Gastroesophageal sphincter (tissue), 3 donors: ENCODE measurements around the gene NT5C1B.

ENCODE experiments used
- CTCF ChIP-seq, 4 experiments: fragments of 200-600 bp in 2 of 4; fragments of 450-650 bp in 2 of 4; sonication (generic) in 1 of 4; IDR thresholded peaks; one replicate each; pipeline ENCODE4 v1.5.1; 2017 to 2019; ENCODE audit warnings: antibody characterized with exemption in 4 of 4, mild to moderate bottlenecking in 2 of 4, moderate library complexity in 2 of 4
- POLR2A ChIP-seq, 2 donors: fragments of 450-650 bp; IDR thresholded peaks; one replicate each; pipeline ENCODE4 v1.6.1; 2017; ENCODE audit warnings: antibody characterized with exemption in 2 of 2, mild to moderate bottlenecking in 2 of 2, moderate library complexity in 1 of 2
- POLR2AphosphoS5 ChIP-seq: sonication (generic); formaldehyde crosslinking; IDR thresholded peaks from one replicate; pipeline ENCODE4 v1.6.1; 2017; ENCODE audit warnings: antibody characterized with exemption

GRCh38 chr2:18517386-18517785, 72.0 kb downstream of the NT5C1B start:
- TF ChIP-seq CTCF (IDR thresholded peaks at IDR 0.05) (no peak), POLR2AphosphoS5 (no peak), POLR2A (IDR thresholded peaks at IDR 0.05) (no peak)
